HG02840 (cell line): ENCODE data around the gene PIK3C2B.
A peak's percentile ranks its signal among the peaks of the same experiment; 100 is the strongest.
"Not testable (repeated sequence)": the region's sequence is repeated elsewhere in the genome, so short reads cannot be mapped to it uniquely, and the experiment has no call there.

Source experiments
- ATAC-seq: cut with Tn5 transposase; IDR thresholded peaks from one replicate; pipeline ENCODE4 v1.9.1; 2021; ENCODE audit warnings: mild to moderate bottlenecking, moderate library complexity, moderate number of reproducible peaks; ENCODE audit not compliant: unreplicated experiment, low FRiP score

The PIK3C2B gene

DNA sequence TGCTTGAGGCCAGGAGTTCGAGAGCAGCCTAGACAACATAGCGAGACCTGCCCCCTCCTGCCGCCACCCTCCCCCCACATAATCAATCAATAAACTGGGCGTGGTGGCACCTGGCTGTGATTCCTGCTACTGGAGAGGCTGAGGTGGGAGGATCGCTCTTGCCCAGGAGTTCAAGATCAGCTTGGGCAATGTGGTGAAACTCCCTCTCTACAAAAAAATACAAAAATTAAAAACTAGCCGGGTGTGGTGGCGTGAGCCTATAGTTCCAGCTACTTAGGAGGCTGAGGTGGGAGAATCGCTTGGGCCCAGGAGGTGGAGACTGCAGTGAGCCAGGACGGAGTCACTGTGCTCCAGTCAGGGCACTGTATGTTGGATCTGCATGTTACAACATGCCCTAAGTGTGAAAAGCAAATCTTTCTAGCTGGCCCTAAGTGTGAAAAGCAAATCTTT lies 14.6 kb upstream of the PIK3C2B start:
- no peak for ATAC-seq

DNA sequence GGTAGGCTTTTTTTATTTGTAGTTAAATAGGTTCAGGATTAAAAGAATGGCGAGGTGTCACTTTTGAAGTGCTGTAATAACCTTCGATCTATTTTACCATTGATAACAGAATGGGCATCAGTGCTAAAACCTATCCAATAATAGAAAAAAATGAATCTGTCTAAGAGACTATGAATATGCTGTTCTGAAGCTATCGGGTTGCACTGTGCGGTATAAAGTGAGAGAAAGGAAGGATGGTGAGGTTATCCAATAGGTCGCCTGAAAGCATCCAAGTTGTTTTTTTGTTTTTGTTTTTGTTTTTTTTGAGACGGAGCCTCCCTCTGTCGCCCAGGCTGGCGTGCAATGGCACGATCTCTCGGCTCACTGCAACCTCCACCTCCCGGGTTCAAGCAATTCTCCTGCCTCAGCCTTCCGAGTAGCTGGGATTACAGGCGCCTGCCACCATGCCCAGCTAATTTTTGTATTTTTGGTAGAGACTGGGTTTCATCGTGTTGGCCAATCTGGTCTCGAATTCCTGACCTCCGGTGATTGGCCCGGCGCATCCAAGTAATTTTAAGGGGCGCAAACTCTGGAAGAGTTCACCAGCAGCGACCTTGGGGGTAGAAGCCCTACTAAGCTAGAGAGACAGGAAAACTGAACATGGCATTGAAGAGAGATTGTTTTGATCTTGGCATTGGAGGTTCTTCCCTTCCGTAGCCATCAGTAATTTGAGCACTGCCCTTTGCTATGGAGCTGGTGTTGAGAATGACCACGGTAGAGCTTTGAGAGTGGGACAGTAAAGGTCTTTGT lies 12.9 kb upstream of the PIK3C2B start:
- ATAC-seq, result peak; percentile 1

- peak; percentile 56 for ATAC-seq
Measured at GRCh38 chr1:204506969-204507316, 12.3 kb upstream of the PIK3C2B start.

GRCh38 chr1:204506201-204506968 lies 11.8 kb upstream of the PIK3C2B start:
- ATAC-seq, result peak; percentile 69

GRCh38 chr1:204505674-204506200 lies 11.1 kb upstream of the PIK3C2B start:
- no peak for ATAC-seq

- ATAC-seq, result no peak
Measured at GRCh38 chr1:204503913-204504519, 9.4 kb upstream of the PIK3C2B start.

DNA sequence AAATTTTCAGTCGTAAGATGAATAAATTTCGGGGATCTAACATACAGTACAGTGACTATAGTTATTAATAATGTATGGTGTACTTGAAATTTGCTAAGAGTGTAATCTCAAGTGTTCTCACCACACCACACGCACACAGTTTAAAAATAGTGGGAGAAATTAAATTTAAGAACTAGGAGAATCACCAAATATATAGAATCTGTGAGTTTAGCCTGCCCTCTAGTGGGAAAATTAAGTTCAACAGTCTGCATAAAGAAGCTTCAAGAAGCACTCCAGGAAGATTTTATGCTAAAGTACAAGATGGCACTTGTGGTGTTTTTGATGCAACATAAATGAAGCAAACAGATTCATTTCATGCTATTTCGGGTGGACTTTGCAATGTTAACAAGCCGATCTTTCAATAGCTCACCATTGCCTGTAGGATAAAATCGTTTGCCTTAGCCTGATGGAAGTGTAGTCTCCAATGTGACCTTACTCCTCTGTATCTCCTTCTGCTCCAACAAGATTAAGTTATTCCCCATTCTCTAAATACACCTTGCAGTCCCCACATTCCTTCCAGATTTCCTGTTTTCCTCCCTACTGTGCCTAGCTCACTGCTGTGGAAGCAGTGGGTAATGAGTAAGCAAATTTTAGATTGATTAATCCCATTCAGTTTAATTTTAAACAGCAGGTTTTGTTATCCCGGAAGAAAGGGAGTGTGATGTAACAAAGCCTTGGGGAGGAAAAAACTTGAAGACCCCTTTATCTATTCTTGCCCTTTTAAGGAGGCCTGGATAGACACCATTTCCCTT lies 8.7 kb upstream of the PIK3C2B start:
- ATAC-seq, result no peak

DNA sequence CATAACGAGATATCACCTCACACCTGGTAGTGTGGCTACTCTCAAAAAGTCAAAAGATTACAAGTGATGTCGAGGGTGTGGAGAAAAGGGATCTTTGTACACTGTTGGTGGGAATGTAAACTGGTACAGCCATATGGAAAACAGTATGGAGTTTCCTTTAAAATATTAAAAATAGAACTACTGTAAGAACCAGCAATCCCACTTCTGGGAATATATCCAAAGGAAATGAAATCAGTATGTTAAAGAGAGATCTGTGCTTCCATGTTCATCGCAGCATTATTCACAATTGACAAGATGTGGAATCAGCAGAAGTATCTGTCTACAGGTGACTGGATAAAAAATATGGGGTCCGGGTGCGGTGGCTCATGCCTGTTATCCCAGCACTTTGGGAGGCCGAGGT lies 7.6 kb upstream of the PIK3C2B start:
- ATAC-seq, result no peak

DNA sequence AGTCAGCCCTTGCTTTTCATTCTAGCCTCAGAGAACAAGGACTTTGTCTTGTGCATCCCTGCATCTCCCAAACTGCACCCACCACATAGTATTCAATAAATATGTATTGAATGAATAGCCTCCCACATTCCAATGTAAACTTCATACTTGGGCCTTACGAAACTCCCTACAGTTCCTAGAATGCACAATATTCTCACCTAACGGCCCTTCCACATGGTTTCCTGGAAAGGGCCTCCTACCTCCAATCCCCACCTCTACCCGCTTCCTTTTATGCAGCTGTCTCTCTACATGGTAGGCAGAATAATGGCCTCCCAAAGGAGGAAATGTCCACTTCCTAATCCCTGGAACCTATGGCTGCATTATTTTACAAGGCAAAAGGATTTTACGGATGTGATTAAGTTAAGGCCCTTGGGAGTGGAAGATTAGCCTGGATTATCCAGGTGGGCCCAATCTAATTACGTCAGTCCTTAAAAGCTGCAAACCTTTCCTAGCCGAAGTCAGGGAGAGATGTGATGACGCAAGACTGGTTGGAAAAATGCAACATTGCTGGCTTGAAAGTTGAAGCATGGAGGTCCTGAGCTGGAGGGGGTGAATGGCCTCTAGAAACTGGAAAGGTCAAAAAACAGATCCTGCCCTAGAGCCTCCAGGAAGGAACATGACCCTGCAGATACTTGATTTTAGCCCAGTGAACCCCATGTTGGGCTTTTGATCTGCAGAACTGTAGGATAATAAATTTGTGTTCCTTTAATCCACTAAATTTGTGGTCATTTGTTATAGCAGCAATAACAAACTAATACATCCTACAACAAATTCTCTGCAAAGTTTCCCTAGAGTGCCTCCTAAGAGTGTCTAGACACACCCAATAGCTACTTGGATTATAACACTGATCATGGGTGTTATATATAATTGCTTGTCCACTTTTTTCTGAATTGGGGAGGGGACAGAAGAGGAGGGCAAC lies 5.2 kb upstream of the PIK3C2B start:
- no peak for ATAC-seq

GRCh38 chr1:204498981-204499380 lies 4.4 kb upstream of the PIK3C2B start:
- no peak for ATAC-seq

DNA sequence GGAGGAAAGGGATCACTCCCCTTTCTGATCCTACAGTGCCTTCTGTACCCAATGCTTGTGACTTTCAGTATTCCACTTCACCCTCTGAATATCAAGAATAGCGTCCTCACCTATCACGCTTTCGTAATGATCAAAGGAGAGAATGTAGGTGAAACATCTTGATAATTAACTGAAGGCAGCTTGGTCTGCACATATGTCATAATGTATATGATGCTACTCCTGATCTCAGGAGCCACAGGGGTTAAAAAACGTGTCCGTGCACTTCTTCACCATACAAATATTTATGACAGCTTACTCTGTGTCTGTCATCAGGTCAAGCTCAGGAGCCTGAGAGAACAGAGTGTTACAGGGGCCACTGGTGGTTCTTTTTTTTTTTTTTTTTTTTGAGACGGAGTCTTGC lies 1.2 kb upstream of the PIK3C2B start:
- ATAC-seq, result no peak

- ATAC-seq, result peak; percentile 32
Measured at GRCh38 chr1:204495078-204495753, 611 bp upstream of the PIK3C2B start.

DNA sequence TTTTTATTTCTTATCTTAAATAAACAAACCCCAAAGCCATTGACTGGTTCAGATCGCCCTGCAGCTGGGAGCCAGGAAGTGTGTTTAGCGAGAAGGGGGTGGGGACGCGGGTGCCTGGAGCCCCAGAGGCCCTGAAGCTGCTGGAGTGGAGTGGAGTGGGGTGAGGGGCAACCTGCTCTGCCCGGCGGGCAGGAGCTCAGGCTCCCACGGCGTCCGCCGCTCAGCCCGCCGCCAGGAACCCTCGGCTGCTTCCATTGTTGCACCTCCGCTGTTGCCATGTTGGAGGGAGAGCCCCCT lies 673 bp downstream of the PIK3C2B start:
- ATAC-seq, result peak; percentile 29

- no peak for ATAC-seq
Measured at GRCh38 chr1:204493145-204493983, 1.2 kb downstream of the PIK3C2B start.

DNA sequence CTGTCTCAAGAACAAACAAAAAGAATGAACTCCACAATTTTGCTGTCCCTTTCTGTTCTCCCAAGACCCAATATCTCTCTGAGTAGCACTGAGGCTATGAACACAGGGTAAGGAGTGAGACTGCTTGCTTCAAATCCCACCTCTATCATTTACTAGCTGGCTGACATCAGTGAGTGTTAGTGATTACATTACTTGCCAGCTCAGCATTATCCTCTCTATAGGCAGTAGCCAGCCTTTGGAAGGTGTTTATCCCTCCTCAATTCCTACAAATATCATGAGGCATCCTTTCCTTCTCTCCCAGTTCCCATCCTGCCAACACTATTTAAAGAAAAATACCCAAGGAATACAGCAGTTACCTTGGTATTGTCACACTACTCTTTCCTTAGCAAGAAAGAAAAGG lies 3.0 kb downstream of the PIK3C2B start:
- no peak for ATAC-seq

DNA sequence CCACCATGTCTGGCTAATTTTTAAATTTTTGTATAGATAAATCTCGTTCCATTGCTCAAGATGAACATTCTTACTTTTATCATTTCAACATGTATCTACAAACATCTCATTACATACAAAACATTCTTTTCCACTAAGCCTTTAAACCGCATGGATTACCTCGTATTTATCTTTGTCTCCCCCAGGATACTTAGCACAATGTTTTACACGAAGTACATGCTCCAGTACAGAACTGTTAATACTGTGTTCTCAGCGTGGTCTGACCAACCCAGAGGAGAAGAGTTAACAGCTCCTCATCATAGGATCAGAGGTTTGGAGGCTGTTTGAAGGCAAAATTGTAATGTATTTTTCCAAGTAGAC lies 7.4 kb downstream of the PIK3C2B start:
- ATAC-seq, result no peak

GRCh38 chr1:204486513-204487255 lies 7.9 kb downstream of the PIK3C2B start:
- ATAC-seq, result not testable (repeated sequence)
